ENCODE data around the gene MYEOV.

- TF ChIP-seq CTCF (IDR thresholded peaks at IDR 0.05) (no peak), EZH2 (IDR thresholded peaks at IDR 0.05; ENCODE audit: borderline replicate concordance, insufficient read depth, low read depth, low read length, poor library complexity, severe bottlenecking) (no peak)
These were observed 27.1 kb downstream of the MYEOV start for GRCh38 chr11:69320756-69321741.
